HCT116 (cell line): Measurements from ENCODE around the gene MTHFD2L. TPM values are rescaled to one million over a fixed set of nuclear protein-coding genes. Genes with fewer than 3 reads are reported as not detected.

Experiments
- ATAC-seq: fragments of 200-7000 bp; cut with Tn5 transposase; 2 replicates; pipeline ENCODE4 v1.9.1; 2020; ENCODE audit warnings: mild to moderate bottlenecking, moderate library complexity
- BruUV-seq: library from RNA; stranded (reverse); fragments of 400-500 nt; replicated peaks from 2 replicates; lab custom pipeline; 2021; lab: Mats Ljungman, UMichigan
- CTCF ChIA-PET: fragments of 300-600 bp; sonication (Branson Sonifier 250); formaldehyde crosslinking; loops from one replicate; lab custom pipeline; 2021; ENCODE audit warnings: antibody characterized with exemption; lab: Charles Lee
- POLR2A ChIA-PET: fragments of 300-600, 350-600 bp; sonication (Branson Sonifier 250); formaldehyde crosslinking; loops from one replicate; lab custom pipeline; 2021; ENCODE audit warnings: antibody characterized with exemption; lab: Charles Lee
- RAD21 ChIA-PET, 2 experiments: fragments of 300-600 bp; sonication (Branson Sonifier 250); formaldehyde crosslinking; loops; one replicate each; lab custom pipeline; 2023; ENCODE audit warnings: low total read pairs in 2 of 2; ENCODE audit not compliant: uncharacterized antibody in 2 of 2, unreplicated experiment in 2 of 2, low non-redundant PET in 1 of 2; lab: Charles Lee
- DNase-seq: peaks from one replicate; pipeline ENCODE4 v3.0.0-alpha.2; 2010; ENCODE audit warnings: low read depth, low spot score
- H2AFZ ChIP-seq: fragments of 200-600 bp; shearing (Covaris generic), sonication (generic); 2 replicates; pipeline ENCODE4 v1.6.1; 2017; ENCODE audit warnings: low read depth, mixed run types, mixed read lengths, antibody characterized with exemption, low read length; ENCODE audit not compliant: poor library complexity, severe bottlenecking
- H3K27ac ChIP-seq: 2 replicates; pipeline ENCODE4 v1.5.1; 2012; ENCODE audit warnings: low read depth, low read length
- H3K27me3 ChIP-seq: fragments of 200-600 bp; sonication (generic); 2 replicates; pipeline ENCODE4 v1.6.1; 2016; ENCODE audit warnings: mixed run types, low read length, mixed read lengths; ENCODE audit not compliant: insufficient read depth
- H3K36me3 ChIP-seq, 2 experiments: fragments of 200-500 bp in 1 of 2; fragments of 200-600 bp in 1 of 2; sonication (Bioruptor generic) in 1 of 2; sonication (generic) in 1 of 2; 2 replicates each; pipeline versions ENCODE4 v1.5.1 to v1.6.1; 2014 to 2016; ENCODE audit warnings: low read length in 2 of 2, inconsistent platforms in 1 of 2, mixed read lengths in 1 of 2, mixed run types in 1 of 2; ENCODE audit not compliant: insufficient read depth in 2 of 2, control insufficient read depth in 1 of 2
- H3K4me1 ChIP-seq, 2 experiments: fragments of 200-600 bp in 1 of 2; sonication (generic) in 1 of 2; 2 replicates each; pipeline versions ENCODE4 v1.5.1 to v1.6.1; 2012 to 2017; ENCODE audit warnings: low read length in 2 of 2, inconsistent platforms in 1 of 2, mild to moderate bottlenecking in 1 of 2, mixed read lengths in 1 of 2, mixed run types in 1 of 2, moderate library complexity in 1 of 2; ENCODE audit not compliant: insufficient read depth in 2 of 2, control insufficient read depth in 1 of 2
- H3K4me2 ChIP-seq: fragments of 200-600 bp; sonication (generic); 2 replicates; pipeline ENCODE4 v1.6.1; 2017; ENCODE audit warnings: mixed run types, low read length, mixed read lengths
- H3K4me3 ChIP-seq, 2 experiments: fragments of 200-600 bp in 1 of 2; sonication (generic) in 1 of 2; replicated peaks in 1 of 2; 2 replicates each; pipeline ENCODE4 v1.5.1; 2011 to 2016; ENCODE audit warnings: low read length in 2 of 2, control low read depth in 1 of 2, low read depth in 1 of 2, mild to moderate bottlenecking in 1 of 2, mixed read lengths in 1 of 2, mixed run types in 1 of 2
- H3K79me2 ChIP-seq: fragments of 200-600 bp; sonication (generic); 2 replicates; pipeline ENCODE4 v1.6.1; 2017; ENCODE audit warnings: mild to moderate bottlenecking, mixed run types, low read length, moderate library complexity, mixed read lengths; ENCODE audit not compliant: insufficient read depth
- H3K9ac ChIP-seq: fragments of 200-600 bp; sonication (generic); 2 replicates; pipeline ENCODE4 v1.6.1; 2016; ENCODE audit warnings: low read length, mixed read lengths
- H3K9me2 ChIP-seq: fragments of 200-600 bp; sonication (generic), shearing (Covaris generic); 2 replicates; pipeline ENCODE4 v1.6.1; 2017; ENCODE audit warnings: mixed run types, mild to moderate bottlenecking, moderate library complexity; ENCODE audit not compliant: insufficient read depth
- H3K9me3 ChIP-seq, 2 experiments: fragments of 200-500 bp in 1 of 2; fragments of 200-600 bp in 1 of 2; sonication (Bioruptor generic) in 1 of 2; sonication (generic) in 1 of 2; 2 replicates each; pipeline ENCODE4 v1.6.1; 2014 to 2017; ENCODE audit warnings: low read length in 2 of 2, mixed read lengths in 2 of 2, inconsistent platforms in 1 of 2, low read depth in 1 of 2, mild to moderate bottlenecking in 1 of 2, mixed run types in 1 of 2, moderate library complexity in 1 of 2; ENCODE audit not compliant: control insufficient read depth in 1 of 2, insufficient read depth in 1 of 2
- H4K20me1 ChIP-seq: fragments of 200-600 bp; sonication (generic), shearing (Covaris generic); 2 replicates; pipeline ENCODE4 v1.6.1; 2017; ENCODE audit warnings: mixed run types, mild to moderate bottlenecking, moderate library complexity; ENCODE audit not compliant: insufficient read depth
- EZH2 ChIP-seq: fragments of 200-600 bp; sonication (generic); IDR thresholded peaks from 2 replicates; pipeline ENCODE4 v1.6.1; 2017; ENCODE audit warnings: antibody characterized with exemption, mixed run types
- JUND ChIP-seq: IDR thresholded peaks from 2 replicates; pipeline ENCODE4 v1.6.1; 2012
- MAX ChIP-seq: IDR thresholded peaks from 2 replicates; pipeline ENCODE4 v1.6.1; 2012
- SP1 ChIP-seq: IDR thresholded peaks from 2 replicates; pipeline ENCODE4 v1.6.1; 2012; ENCODE audit warnings: low read depth
- YY1 ChIP-seq: IDR thresholded peaks from 2 replicates; pipeline ENCODE4 v1.6.1; 2011; ENCODE audit warnings: low read length, low read depth, moderate library complexity, mild to moderate bottlenecking; ENCODE audit not compliant: insufficient replicate concordance; ENCODE audit errors: extremely low read depth
- ZFX ChIP-seq: fragments of 450-650 bp; IDR thresholded peaks from 2 replicates; pipeline ENCODE4 v1.6.1; 2017
- ZNF274 ChIP-seq: fragments of 200-500 bp; sonication (Bioruptor generic); IDR thresholded peaks from 2 replicates; pipeline ENCODE4 v1.6.1; 2014; ENCODE audit warnings: mild to moderate bottlenecking, low read depth, low read length, inconsistent platforms
- intact Hi-C: fragments of 100-400 bp; cut with micrococcal nuclease; formaldehyde crosslinking; loops from 2 replicates; pipeline ENCODE4 v1.10.0; 2022
- total RNA-seq: library from RNA; stranded (reverse); gene quantifications from one replicate; pipeline ENCODE4 v1.2.1, GENCODE V29; 2021; ENCODE audit not compliant: unreplicated experiment
- TF ChIP-seq, protein P1 (sequence below): IDR thresholded peaks from 2 replicates; pipeline ENCODE4 v1.6.1; 2012

MTHFD2L gene
- total RNA-seq, 1 experiment from 2014 or later, result 15.0 TPM

DNA sequence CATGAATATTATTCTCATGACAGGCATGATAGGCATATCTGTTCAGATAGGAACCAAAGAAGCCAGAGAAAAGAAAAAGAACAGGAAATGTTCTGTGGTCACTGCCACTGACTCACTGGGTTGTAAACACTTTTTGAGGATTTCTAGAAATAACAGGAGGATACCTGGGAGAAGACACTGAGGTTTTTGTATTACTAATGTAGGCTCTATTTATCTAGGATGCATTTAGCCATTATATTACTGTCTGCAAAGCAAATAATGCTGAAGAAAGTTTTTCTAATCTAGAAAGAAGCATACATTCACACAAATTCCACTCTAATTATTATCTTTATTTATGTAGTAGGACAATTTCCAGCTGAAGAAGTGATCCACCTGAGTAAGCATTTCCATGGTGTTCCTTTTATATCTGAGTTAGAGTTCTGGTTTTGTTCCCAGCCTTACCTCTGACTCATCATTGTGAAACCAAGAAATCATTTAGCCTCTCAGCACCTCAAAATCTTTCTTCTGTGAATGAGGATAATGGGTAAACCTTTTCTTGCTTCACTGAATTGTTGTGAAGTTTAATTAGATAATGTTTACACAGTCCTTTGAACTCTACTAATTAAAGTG, 110.2 kb downstream of the MTHFD2L start (continued):
- TF ChIP-seq ZFX, result no peak
- no peak for TF ChIP-seq ZNF274
- no peak for TF ChIP-seq YY1
- no peak for TF ChIP-seq EZH2
- TF ChIP-seq, all 23 proteins: peak for 13

- peak; percentile 63 for ATAC-seq
- peak overlapping the region; percentile 90; the same call in 1 of the 2 replicates for H3K27ac ChIP-seq
- H3K4me2 ChIP-seq, result peak overlapping the region; percentile 67
Measured at GRCh38 chr4:74268643-74269042, 110.7 kb downstream of the MTHFD2L start.

More at GRCh38 chr4:74268643-74269042, 110.7 kb downstream of the MTHFD2L start:
- ChIA-PET CTCF (no interaction called here), POLR2A (interaction anchor here (1.0 to 1.7 kb wide), 2 partner anchors 11 to 33 kb away, joined by 3 to 6 read pairs; no protein-coding TSS in a partner anchor), RAD21 (interaction anchor here in 1 of 2 experiments (1.0 kb wide), 1 partner anchor 40 kb away, joined by 3 read pairs; no protein-coding TSS in a partner anchor)
- H3K79me2 ChIP-seq, result no peaks in the 10 kb centered on the region
- no peaks in the 10 kb centered on the region for H3K27me3 ChIP-seq
- H3K36me3 ChIP-seq, result no peaks in the 10 kb centered on the region
- H3K9me2 ChIP-seq, result no peaks in the 10 kb centered on the region
- DNase-seq, result no peak
- no peaks in the 10 kb centered on the region for H3K9me3 ChIP-seq
- peak overlapping the region in 1 of 2 experiments; percentile 36; a peak in 1 of 4 replicates for H3K4me3 ChIP-seq
- TF ChIP-seq JUND, result no peak
- no peak for TF ChIP-seq YY1
- TF ChIP-seq, protein P1, sequence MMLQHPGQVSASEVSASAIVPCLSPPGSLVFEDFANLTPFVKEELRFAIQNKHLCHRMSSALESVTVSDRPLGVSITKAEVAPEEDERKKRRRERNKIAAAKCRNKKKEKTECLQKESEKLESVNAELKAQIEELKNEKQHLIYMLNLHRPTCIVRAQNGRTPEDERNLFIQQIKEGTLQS, result no peak
- no peak for TF ChIP-seq EZH2
- TF ChIP-seq MAX, result no peak
- TF ChIP-seq SP1, result peak; percentile 19; the same call in 1 of the 2 replicates
- intact Hi-C loops, result loop anchor here (5.0 kb wide), 1 partner anchor 36 kb away; no protein-coding TSS in a partner anchor
- peaks cover 20 to 48% of the 10 kb centered on the region in 2 experiments for H3K4me1 ChIP-seq
- H3K9ac ChIP-seq, result peak overlapping the region; percentile 12
- no TSS peak for BruUV-seq
- H2AFZ ChIP-seq, result no peak overlapping the region
- no peaks in the 10 kb centered on the region for H4K20me1 ChIP-seq
